K562 (cell line): Measurements from ENCODE around the gene GSS. TPM values are rescaled to one million over a fixed set of nuclear protein-coding genes. Genes with fewer than 3 reads are reported as not detected.
A peak's percentile ranks its signal among the peaks of the same experiment; 100 is the strongest.

ENCODE experiments used
- BDP1 ChIP-seq: IDR thresholded peaks from 3 replicates; pipeline ENCODE4 v1.6.1; 2011; ENCODE audit not compliant: insufficient read length, insufficient read depth
- FOXA3 ChIP-seq, 2 experiments: fragments of 450-650 bp in 1 of 2; sonication (generic) in 1 of 2; formaldehyde crosslinking; IDR thresholded peaks in 1 of 2; conservative IDR thresholded peaks in 1 of 2; 2 replicates each; pipeline versions ENCODE4 v1.4.0 to v1.8.0; 2020 to 2022; ENCODE audit warnings: mild to moderate bottlenecking in 2 of 2, missing genetic modification reagents in 1 of 2
- FOXP1 ChIP-seq: sonication (generic); formaldehyde crosslinking; IDR thresholded peaks from 2 replicates; pipeline ENCODE4 v1.8.0; 2022; ENCODE audit warnings: mild to moderate bottlenecking, missing genetic modification reagents
- GABPB2 ChIP-seq: fragments of 250-450 bp; sonication (Bioruptor Pico); conservative IDR thresholded peaks from 2 replicates; pipeline ENCODE4 v1.5.1; 2021; ENCODE audit warnings: mild to moderate bottlenecking
- IFI16 ChIP-seq: fragments of 250-450 bp; sonication (Bioruptor Pico); IDR thresholded peaks from 2 replicates; pipeline ENCODE4 v2.1.2; 2022; ENCODE audit warnings: mild to moderate bottlenecking, inconsistent platforms
- ILF3 ChIP-seq: fragments of 450-650 bp; IDR thresholded peaks from 2 replicates; pipeline ENCODE4 v1.6.1; 2018; ENCODE audit warnings: antibody characterized with exemption, mild to moderate bottlenecking, moderate library complexity, borderline replicate concordance
- LEF1 ChIP-seq: fragments of 450-650 bp; IDR thresholded peaks from 2 replicates; pipeline ENCODE4 v1.6.1; 2016; ENCODE audit warnings: mild to moderate bottlenecking
- MECOM ChIP-seq: fragments of 250-450 bp; sonication (Bioruptor Pico); IDR thresholded peaks from 2 replicates; pipeline ENCODE4 v1.8.0; 2022; ENCODE audit warnings: inconsistent platforms
- MYBL2 ChIP-seq, 2 experiments: fragments of 450-650 bp in 1 of 2; sonication (generic) in 1 of 2; formaldehyde crosslinking in 1 of 2; IDR thresholded peaks; 2 replicates each; pipeline versions ENCODE4 v1.6.1 to v1.8.1; 2017 to 2022; ENCODE audit warnings: borderline replicate concordance in 1 of 2, inconsistent platforms in 1 of 2, low read depth in 1 of 2, mild to moderate bottlenecking in 1 of 2, missing genetic modification reagents in 1 of 2, moderate library complexity in 1 of 2
- PYGO2 ChIP-seq: fragments of 450-650 bp; IDR thresholded peaks from 2 replicates; pipeline ENCODE4 v1.6.1; 2016; ENCODE audit warnings: mild to moderate bottlenecking, missing genetic modification characterization, moderate library complexity, missing compliant biosample characterization
- ZBTB11 ChIP-seq, 3 experiments: fragments of 200-800 bp in 1 of 3; fragments of 250-450 bp in 1 of 3; fragments of 450-650 bp in 1 of 3; sonication (Bioruptor Pico) in 1 of 3; sonication (Bioruptor generic) in 1 of 3; formaldehyde crosslinking in 1 of 3; IDR thresholded peaks; 2 replicates each; pipeline versions ENCODE4 v1.6.1 to v1.8.0; 2016 to 2022; ENCODE audit warnings: mild to moderate bottlenecking in 2 of 3, missing genetic modification characterization in 2 of 3, missing compliant biosample characterization in 1 of 3, moderate library complexity in 1 of 3
- ZNF668 ChIP-seq: fragments of 250-450 bp; sonication (Bioruptor Pico); IDR thresholded peaks from 2 replicates; pipeline ENCODE4 v1.8.0; 2022; ENCODE audit warnings: mild to moderate bottlenecking, inconsistent platforms
- polyA plus RNA-seq, 8 experiments: library from polyadenylated mRNA; depleted of rRNA in 4 of 8; stranded (reverse) in 5 of 8; unstranded in 3 of 8; fragments of >200 nt; fragmentation: Nextera tagmentation in 2 of 8; fragmentation: Illumina TruSeq in 1 of 8; extraction: Ambion mirVana in 2 of 8; extraction: Trizol in 1 of 8; gene quantifications; 2 replicates each; pipeline versions ENCODE4 v1.2.1 to v1.2.3, GENCODE V29; 2011 to 2014; ENCODE audit warnings: inconsistent platforms in 1 of 8, missing spikeins in 1 of 8
- total RNA-seq, 7 experiments: library from RNA; depleted of rRNA in 6 of 7; stranded (reverse); fragments of >200 nt in 6 of 7; fragmentation: Illumina TruSeq in 2 of 7; extraction: Trizol in 2 of 7; gene quantifications; 2 replicates each; pipeline versions ENCODE4 v1.2.1 to v1.2.3, GENCODE V29; 2011 to 2021; ENCODE audit warnings: low replicate concordance in 1 of 7
- TF ChIP-seq, protein P1 (sequence below), 2 experiments: fragments of 450-650 bp; formaldehyde crosslinking in 1 of 2; IDR thresholded peaks; 2 replicates each; pipeline versions ENCODE4 v1.4.0 to v1.6.1; 2014 to 2020; ENCODE audit warnings: mild to moderate bottlenecking in 2 of 2, borderline replicate concordance in 1 of 2, low read depth in 1 of 2

GSS gene
- total and polyA plus RNA-seq, 9 of the 15 experiments (the other 6 are each of a cell fraction or from before 2014, with no cell fraction given): 18.4 to 165 (median 89.4) TPM

GRCh38 chr20:34955231-34956040 lies at the start of gene GSS, which contains the start of gene MYH7B (continued):
- TF ChIP-seq MYBL2 (IDR thresholded peaks at IDR 0.05; ENCODE audit: low read depth): no peak
- TF ChIP-seq MYBL2 (CRISPR knock-in tag; IDR thresholded peaks at IDR 0.05; ENCODE audit: borderline replicate concordance): no peak
- no peak for TF ChIP-seq GABPB2 (CRISPR knock-in tag)
- TF ChIP-seq FOXP1: peak; percentile 73; the same call in 1 of the 2 replicates
- no peak for TF ChIP-seq ZNF668
- no peak for TF ChIP-seq MECOM
- TF ChIP-seq, protein P1, sequence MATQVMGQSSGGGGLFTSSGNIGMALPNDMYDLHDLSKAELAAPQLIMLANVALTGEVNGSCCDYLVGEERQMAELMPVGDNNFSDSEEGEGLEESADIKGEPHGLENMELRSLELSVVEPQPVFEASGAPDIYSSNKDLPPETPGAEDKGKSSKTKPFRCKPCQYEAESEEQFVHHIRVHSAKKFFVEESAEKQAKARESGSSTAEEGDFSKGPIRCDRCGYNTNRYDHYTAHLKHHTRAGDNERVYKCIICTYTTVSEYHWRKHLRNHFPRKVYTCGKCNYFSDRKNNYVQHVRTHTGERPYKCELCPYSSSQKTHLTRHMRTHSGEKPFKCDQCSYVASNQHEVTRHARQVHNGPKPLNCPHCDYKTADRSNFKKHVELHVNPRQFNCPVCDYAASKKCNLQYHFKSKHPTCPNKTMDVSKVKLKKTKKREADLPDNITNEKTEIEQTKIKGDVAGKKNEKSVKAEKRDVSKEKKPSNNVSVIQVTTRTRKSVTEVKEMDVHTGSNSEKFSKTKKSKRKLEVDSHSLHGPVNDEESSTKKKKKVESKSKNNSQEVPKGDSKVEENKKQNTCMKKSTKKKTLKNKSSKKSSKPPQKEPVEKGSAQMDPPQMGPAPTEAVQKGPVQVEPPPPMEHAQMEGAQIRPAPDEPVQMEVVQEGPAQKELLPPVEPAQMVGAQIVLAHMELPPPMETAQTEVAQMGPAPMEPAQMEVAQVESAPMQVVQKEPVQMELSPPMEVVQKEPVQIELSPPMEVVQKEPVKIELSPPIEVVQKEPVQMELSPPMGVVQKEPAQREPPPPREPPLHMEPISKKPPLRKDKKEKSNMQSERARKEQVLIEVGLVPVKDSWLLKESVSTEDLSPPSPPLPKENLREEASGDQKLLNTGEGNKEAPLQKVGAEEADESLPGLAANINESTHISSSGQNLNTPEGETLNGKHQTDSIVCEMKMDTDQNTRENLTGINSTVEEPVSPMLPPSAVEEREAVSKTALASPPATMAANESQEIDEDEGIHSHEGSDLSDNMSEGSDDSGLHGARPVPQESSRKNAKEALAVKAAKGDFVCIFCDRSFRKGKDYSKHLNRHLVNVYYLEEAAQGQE (IDR thresholded peaks at IDR 0.05; ENCODE audit: borderline replicate concordance): peak; percentile 73; the same call in 1 of the 2 replicates
- TF ChIP-seq, protein P1 (CRISPR knock-in tag; IDR thresholded peaks at IDR 0.05; ENCODE audit: low read depth): no peak
- no peak for TF ChIP-seq BDP1
- TF ChIP-seq LEF1: 0 out of 2 replicates have a peak, but pooled peaks have one; percentile 18
- TF ChIP-seq ILF3: no peak
- TF ChIP-seq ZBTB11 (CRISPR knock-in tag; IDR thresholded peaks at IDR 0.05): peak in 1 of 3 experiments; percentile 60; a peak in 1 of 6 replicates
- no peak for TF ChIP-seq PYGO2
- TF ChIP-seq IFI16 (CRISPR knock-in tag): 0 out of 2 replicates have a peak, but pooled peaks have one; percentile 3
- TF ChIP-seq FOXA3 (CRISPR knock-in tag; conservative IDR thresholded peaks at IDR 0.05 in 1 of 2, IDR thresholded peaks at IDR 0.05 in 1 of 2): peak in 1 of 2 experiments; percentile 75; a peak in 1 of 4 replicates
